IPS DF 6.9 (cell line): ENCODE results near the gene GOSR2.

Experiments used
- DNase-seq: peaks from one replicate; pipeline ENCODE4 v3.0.0-alpha.2; 2013; ENCODE audit warnings: low read depth, low spot score
- H3K27ac ChIP-seq: one replicate; pipeline ENCODE4 v1.5.1; 2013; ENCODE audit warnings: low read length, control low read depth
- H3K27me3 ChIP-seq: 2 replicates; pipeline ENCODE4 v1.6.1; 2013; ENCODE audit warnings: mild to moderate bottlenecking, low read length; ENCODE audit not compliant: control insufficient read depth, insufficient read depth
- H3K36me3 ChIP-seq: 2 replicates; pipeline ENCODE4 v1.6.1; 2013; ENCODE audit warnings: low read length; ENCODE audit not compliant: control insufficient read depth, insufficient read depth
- H3K4me1 ChIP-seq: 2 replicates; pipeline ENCODE4 v1.6.1; 2013; ENCODE audit warnings: low read length; ENCODE audit not compliant: control insufficient read depth, insufficient read depth
- H3K4me3 ChIP-seq: 2 replicates; pipeline ENCODE4 v1.5.1; 2013; ENCODE audit warnings: mild to moderate bottlenecking, low read length
- H3K9me3 ChIP-seq: 2 replicates; pipeline ENCODE4 v1.6.1; 2013; ENCODE audit warnings: low read length, inconsistent platforms; ENCODE audit not compliant: control insufficient read depth, insufficient read depth
- WGBS: extraction: QIAGEN DNeasy Blood & Tissue Kit; methylation state at CpG from one replicate; pipeline ENCODE4 v1.1.7; 2013; ENCODE audit warnings: mixed read lengths, missing lambda C conversion rate; ENCODE audit not compliant: insufficient read length, insufficient coverage; 5-methylcytosine and 5-hydroxymethylcytosine counted together

Gene GOSR2

DNA sequence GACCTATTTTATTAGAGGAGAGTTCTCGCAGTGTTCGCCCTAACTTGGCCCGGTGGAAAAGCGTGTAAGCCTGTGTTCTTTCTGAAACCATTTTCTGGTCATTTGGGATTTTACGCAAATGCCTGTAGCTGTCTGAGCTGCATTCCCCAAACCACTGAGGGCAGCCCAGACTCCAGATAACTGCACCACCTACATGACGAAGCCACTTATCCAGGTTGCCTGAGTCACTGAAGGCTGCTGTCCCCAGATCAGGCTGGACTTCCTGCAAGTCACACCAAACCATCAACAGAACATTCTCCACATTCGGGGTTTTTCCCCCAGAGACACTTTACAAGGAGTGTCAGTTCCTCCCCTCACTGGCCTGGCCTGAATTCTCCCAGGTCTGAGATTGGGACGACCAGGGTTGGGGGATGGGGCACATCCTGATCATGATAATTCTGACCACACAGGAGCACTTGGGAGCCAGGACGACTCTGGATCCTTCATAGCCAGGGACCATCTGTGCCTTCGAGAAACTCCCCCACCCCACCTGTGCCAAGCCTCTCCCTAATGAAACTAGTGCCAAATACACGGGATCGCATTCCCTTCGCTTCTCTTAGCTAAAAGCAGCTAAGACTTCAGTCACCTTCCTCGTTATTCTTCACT is 53.8 kb downstream of the GOSR2 start:
- peaks cover 8% of the 10 kb centered on the region; the same call in 1 of the 2 replicates for H3K27me3 ChIP-seq
- no peaks in the 10 kb centered on the region; the same call in 1 of the 2 replicates for H3K36me3 ChIP-seq
- peaks cover 5% of the 10 kb centered on the region; the same call in 1 of the 2 replicates for H3K4me1 ChIP-seq
- no peak overlapping the region for H3K4me3 ChIP-seq
- no CpG with 5 or more reads among the region's 14 CpGs for WGBS
- H3K27ac ChIP-seq, result no peak overlapping the region
- H3K9me3 ChIP-seq, result no peaks in the 10 kb centered on the region
- no peak for DNase-seq

GRCh38 chr17:46977348-46977747 is 54.4 kb downstream of the GOSR2 start:
- Histone ChIP-seq H3K4me1 (peaks cover 5% of the 10 kb centered on the region; the same call in 1 of the 2 replicates), H3K27ac (no peak overlapping the region), H3K36me3 (no peaks in the 10 kb centered on the region; the same call in 1 of the 2 replicates), H3K9me3 (no peaks in the 10 kb centered on the region), H3K4me3 (no peak overlapping the region), H3K27me3 (peaks cover 8% of the 10 kb centered on the region; the same call in 1 of the 2 replicates)
- WGBS, result no CpG with 5 or more reads among the region's 7 CpGs
- DNase-seq, result peak; percentile 76

DNA sequence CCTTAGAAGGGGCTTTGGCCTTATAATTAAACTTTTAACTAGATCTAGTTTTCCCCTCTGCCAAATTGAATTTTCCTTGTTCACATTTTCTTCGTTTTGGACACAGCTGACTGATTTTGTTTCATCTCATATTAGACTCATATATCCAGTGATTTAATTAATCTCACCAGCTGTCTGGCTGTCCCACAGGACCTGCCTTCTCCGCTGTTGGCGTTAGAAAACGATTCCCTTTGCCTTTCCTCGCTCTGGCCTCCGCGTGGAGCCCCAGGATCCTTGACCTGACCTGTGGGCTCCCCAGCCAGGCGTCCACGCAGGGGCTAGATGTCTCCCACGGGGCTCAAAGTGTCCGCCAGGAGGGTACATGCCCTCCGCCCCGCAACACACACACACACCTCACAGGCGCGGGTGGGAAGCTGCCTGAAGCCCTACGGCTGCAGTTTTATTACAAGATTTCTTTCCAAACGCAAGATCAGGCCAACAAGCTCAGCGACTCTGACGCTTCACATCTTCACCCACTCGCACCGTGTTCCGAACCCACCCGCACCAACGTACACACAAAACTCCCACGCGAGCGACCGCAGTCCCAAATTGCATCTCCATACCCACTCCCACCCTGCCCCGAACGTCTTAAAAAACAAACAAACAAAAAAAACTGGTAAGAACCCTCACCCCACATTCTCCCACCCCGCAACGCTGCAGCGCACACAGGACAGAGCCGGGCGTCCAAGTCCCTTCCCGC is 55.0 kb downstream of the GOSR2 start:
- no peaks in the 10 kb centered on the region; the same call in 1 of the 2 replicates for H3K36me3 ChIP-seq
- peak overlapping the region; percentile 47; the same call in 1 of the 2 replicates for H3K4me3 ChIP-seq
- H3K27me3 ChIP-seq, result peaks cover 8% of the 10 kb centered on the region; the same call in 1 of the 2 replicates
- no peak for DNase-seq
- H3K4me1 ChIP-seq, result peaks cover 5% of the 10 kb centered on the region; the same call in 1 of the 2 replicates
- no peak overlapping the region for H3K27ac ChIP-seq
- no peaks in the 10 kb centered on the region for H3K9me3 ChIP-seq
- no CpG with 5 or more reads among the region's 36 CpGs for WGBS

DNA sequence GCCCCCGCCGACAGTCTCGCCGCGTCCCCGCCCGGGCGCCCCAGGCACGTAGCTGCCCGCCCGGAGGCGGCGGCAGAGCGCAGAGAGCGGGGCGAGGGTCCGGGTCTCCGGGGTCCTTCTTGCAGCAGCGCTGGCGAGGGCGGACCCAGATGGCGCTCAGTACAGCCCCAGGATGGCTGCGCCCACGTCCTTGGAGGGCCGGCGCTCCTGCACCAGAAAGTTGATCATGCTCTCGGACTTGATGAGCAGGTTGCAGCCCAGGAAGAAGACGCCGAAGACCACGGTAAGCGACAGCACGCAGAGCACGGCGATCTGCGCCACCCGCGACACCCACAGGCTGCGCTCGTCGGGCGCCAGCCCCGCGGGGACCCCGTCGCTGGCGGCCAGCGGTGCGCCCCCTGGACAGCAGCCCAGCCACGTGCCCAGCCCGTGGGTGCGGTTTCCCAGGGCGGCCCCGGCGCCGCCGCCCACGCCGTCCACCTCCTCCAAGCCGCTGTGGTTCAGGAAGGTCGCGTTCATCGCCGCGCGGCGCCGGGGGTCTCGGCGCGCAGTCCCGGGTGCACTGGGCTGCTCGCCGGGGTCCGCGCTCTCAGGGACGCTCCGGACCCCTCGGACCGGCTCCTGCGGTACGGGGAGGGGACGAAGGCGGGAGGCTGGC is 55.7 kb downstream of the GOSR2 start:
- Histone ChIP-seq H3K4me1 (peaks cover 5% of the 10 kb centered on the region; the same call in 1 of the 2 replicates), H3K9me3 (no peaks in the 10 kb centered on the region), H3K36me3 (no peaks in the 10 kb centered on the region; the same call in 1 of the 2 replicates), H3K27me3 (peaks cover 8% of the 10 kb centered on the region; the same call in 1 of the 2 replicates), H3K4me3 (peak overlapping the region; percentile 47), H3K27ac (no peak overlapping the region)
- no peak for DNase-seq
- no CpG with 5 or more reads among the region's 83 CpGs for WGBS

GRCh38 chr17:46979147-46979863 is 56.3 kb downstream of the GOSR2 start, which contains the start of gene RPRML:
RPRML (minus strand) TSS chr17:46979253; CDS start chr17:46979007, 246 bp downstream.
- no peak within 1 kb of the TSS for H3K27ac ChIP-seq
- no peaks in the 10 kb centered on the region for H3K9me3 ChIP-seq
- no peak for DNase-seq
- peak within 1 kb of the TSS; percentile 47 for H3K4me3 ChIP-seq
- no CpG with 5 or more reads among the region's 57 CpGs for WGBS
- peaks cover 5% of the 10 kb centered on the region; the same call in 1 of the 2 replicates for H3K4me1 ChIP-seq
- H3K27me3 ChIP-seq, result peaks cover 8% of the 10 kb centered on the region; the same call in 1 of the 2 replicates
- no peaks in the 10 kb centered on the region; the same call in 1 of the 2 replicates for H3K36me3 ChIP-seq

DNA sequence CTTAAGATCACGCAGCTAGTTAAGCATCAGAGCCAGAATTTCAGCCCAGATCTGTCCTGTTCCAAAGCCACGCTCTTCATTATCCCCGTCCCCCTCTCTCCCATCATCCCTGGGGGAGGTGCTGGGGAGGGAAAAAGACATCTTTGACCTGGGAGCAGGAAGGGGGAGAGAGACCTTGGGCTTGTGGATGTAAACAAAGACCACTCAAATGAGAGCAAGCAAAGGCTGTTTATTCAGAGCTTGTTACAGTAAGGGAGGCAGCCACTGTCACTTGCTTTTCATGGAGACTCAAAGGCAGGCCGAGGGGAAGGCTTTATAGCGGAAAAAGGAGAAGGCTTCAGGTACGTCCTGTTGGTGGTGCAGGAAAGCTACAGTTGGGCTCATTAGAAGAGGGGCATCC is 59.6 kb downstream of the GOSR2 start:
- no CpG with 5 or more reads among the region's 6 CpGs for WGBS
- H3K4me3 ChIP-seq, result no peak overlapping the region
- DNase-seq, result no peak

GRCh38 chr17:46983782-46984181 is 60.8 kb downstream of the GOSR2 start:
- Histone ChIP-seq H3K27me3 (peaks cover 1% of the 10 kb centered on the region; the same call in 1 of the 2 replicates), H3K36me3 (no peaks in the 10 kb centered on the region; the same call in 1 of the 2 replicates), H3K27ac (no peak overlapping the region), H3K9me3 (no peaks in the 10 kb centered on the region), H3K4me3 (no peak overlapping the region), H3K4me1 (peaks cover 2% of the 10 kb centered on the region; the same call in 1 of the 2 replicates)
- no CpG with 5 or more reads among the region's 6 CpGs for whole genome bisulfite sequencing
- DNase-seq, result no peak

More for the DNA sequence above, 59.6 kb downstream of the GOSR2 start:
- Histone ChIP-seq H3K4me1 (peaks cover 4% of the 10 kb centered on the region; the same call in 1 of the 2 replicates), H3K36me3 (no peaks in the 10 kb centered on the region; the same call in 1 of the 2 replicates), H3K27ac (no peak overlapping the region), H3K27me3 (peaks cover 8% of the 10 kb centered on the region; the same call in 1 of the 2 replicates), H3K9me3 (no peaks in the 10 kb centered on the region)

DNA sequence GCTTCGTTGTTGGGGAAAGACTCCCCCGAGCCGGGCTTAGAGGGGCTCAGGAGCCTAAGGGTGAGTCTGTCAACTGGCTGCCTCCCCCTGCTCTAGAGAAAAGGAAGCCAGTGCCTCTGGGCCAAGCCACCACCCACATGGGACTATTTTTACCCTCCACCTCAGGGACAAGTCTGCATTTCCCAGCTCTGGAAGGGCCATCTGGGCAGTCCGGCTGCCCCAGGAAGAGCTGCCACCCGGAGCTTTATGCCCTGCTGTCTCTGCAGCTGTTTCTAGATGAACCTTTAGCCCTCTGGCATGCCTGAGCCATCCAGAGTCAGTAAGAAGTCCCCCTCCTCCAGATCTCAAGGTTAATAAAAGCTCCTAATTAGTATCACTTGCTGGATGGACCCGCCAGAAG is 61.4 kb downstream of the GOSR2 start:
- peaks cover 2% of the 10 kb centered on the region; the same call in 1 of the 2 replicates for H3K4me1 ChIP-seq
- no peak overlapping the region for H3K4me3 ChIP-seq
- DNase-seq, result no peak
- H3K27me3 ChIP-seq, result no peaks in the 10 kb centered on the region
- no peaks in the 10 kb centered on the region for H3K36me3 ChIP-seq
- H3K9me3 ChIP-seq, result no peaks in the 10 kb centered on the region
- no CpG with 5 or more reads among the region's 6 CpGs for WGBS
- H3K27ac ChIP-seq, result no peak overlapping the region

- no CpG with 5 or more reads among the region's 5 CpGs for WGBS
- no peak for DNase-seq
- H3K27me3 ChIP-seq, result no peaks in the 10 kb centered on the region
- H3K4me1 ChIP-seq, result peaks cover 2% of the 10 kb centered on the region; the same call in 1 of the 2 replicates
- no peaks in the 10 kb centered on the region for H3K9me3 ChIP-seq
- H3K27ac ChIP-seq, result no peak overlapping the region
- H3K4me3 ChIP-seq, result no peak overlapping the region
- H3K36me3 ChIP-seq, result no peaks in the 10 kb centered on the region
Measured at GRCh38 chr17:46984892-46985291, 61.9 kb downstream of the GOSR2 start.
